ENCODE results near the gene LRRC14B.
"Not testable (repeated sequence)": the region's sequence is repeated elsewhere in the genome, so short reads cannot be mapped to it uniquely, and the experiment has no call there.

The LRRC14B gene

GRCh38 chr5:192970-193831, 1.9 kb downstream of the LRRC14B start:
- DNase-seq, result no peak

- DNase-seq, result no peak
Measured at GRCh38 chr5:194102-194501, 2.8 kb downstream of the LRRC14B start.

- DNase-seq, result no peak
Measured at GRCh38 chr5:194603-195209, 3.4 kb downstream of the LRRC14B start.

- DNase-seq, result no peak
Measured at GRCh38 chr5:195401-196160, 4.3 kb downstream of the LRRC14B start.

- DNase-seq, result no peak
Measured at GRCh38 chr5:196350-196749, 5.1 kb downstream of the LRRC14B start.

- not testable (repeated sequence) for DNase-seq
Measured at GRCh38 chr5:197031-197430, 5.7 kb downstream of the LRRC14B start.

GRCh38 chr5:197892-198489, 6.7 kb downstream of the LRRC14B start:
- no peak for DNase-seq

GRCh38 chr5:198516-199196, 7.4 kb downstream of the LRRC14B start:
- DNase-seq, result no peak

- no peak for DNase-seq
Measured at GRCh38 chr5:199197-199949, 8.1 kb downstream of the LRRC14B start.

GRCh38 chr5:199950-200645, 8.8 kb downstream of the LRRC14B start:
- DNase-seq, result no peak

GRCh38 chr5:200985-201384, 9.7 kb downstream of the LRRC14B start:
- no peak for DNase-seq

GRCh38 chr5:201672-202071, 10.4 kb downstream of the LRRC14B start:
- DNase-seq, result no peak

GRCh38 chr5:203246-203930, 12.1 kb downstream of the LRRC14B start:
- DNase-seq, result no peak

- DNase-seq, result no peak
Measured at GRCh38 chr5:204001-204400, 12.7 kb downstream of the LRRC14B start.

GRCh38 chr5:204462-204861, 13.2 kb downstream of the LRRC14B start:
- no peak for DNase-seq

GRCh38 chr5:204966-205670, 13.8 kb downstream of the LRRC14B start:
- DNase-seq, result no peak

GRCh38 chr5:206406-206805, 15.1 kb downstream of the LRRC14B start:
- no peak for DNase-seq

GRCh38 chr5:206927-207536, 15.7 kb downstream of the LRRC14B start:
- no peak for DNase-seq

- DNase-seq, result no peak
Measured at GRCh38 chr5:207599-207998, 16.3 kb downstream of the LRRC14B start.
